H1 (cell line): ENCODE data around the gene SPATA16. TPM values are rescaled to one million over a fixed set of nuclear protein-coding genes. Genes with fewer than 3 reads are reported as not detected.

Experiments
- CEBPB ChIP-seq: IDR thresholded peaks from 2 replicates; pipeline ENCODE4 v1.6.1; 2012; ENCODE audit warnings: low read depth, low read length
- CHD1 ChIP-seq: IDR thresholded peaks from 2 replicates; pipeline ENCODE4 v1.6.1; 2012; ENCODE audit warnings: low read depth, low read length, improper control_type of control experiment
- EZH2 ChIP-seq: fragments of 200-600 bp; sonication (generic); IDR thresholded peaks from 2 replicates; pipeline ENCODE4 v1.7.1; 2012; ENCODE audit warnings: low read depth, mild to moderate bottlenecking, moderate library complexity, low read length, inconsistent platforms; ENCODE audit not compliant: severe bottlenecking
- GABPA ChIP-seq: IDR thresholded peaks from 2 replicates; pipeline ENCODE4 v1.6.1; 2011; ENCODE audit warnings: mild to moderate bottlenecking, low read length, moderate library complexity, borderline replicate concordance; ENCODE audit not compliant: insufficient read depth
- NRF1 ChIP-seq: IDR thresholded peaks from 2 replicates; pipeline ENCODE4 v1.6.1; 2011; ENCODE audit warnings: mild to moderate bottlenecking, low read depth, low read length, improper control_type of control experiment
- POLR2AphosphoS5 ChIP-seq: IDR thresholded peaks from 2 replicates; pipeline ENCODE4 v1.6.1; 2011; ENCODE audit warnings: low read depth, low read length
- RNF2 ChIP-seq: fragments of 200-900, 300-1000 bp; sonication (generic); IDR thresholded peaks from 2 replicates; pipeline ENCODE4 v1.7.1; 2016; ENCODE audit warnings: borderline replicate concordance, low read depth, mild to moderate bottlenecking, antibody characterized with exemption, low read length; ENCODE audit not compliant: poor library complexity, severe bottlenecking; ENCODE audit errors: missing control alignments
- SIX5 ChIP-seq: IDR thresholded peaks from 2 replicates; pipeline ENCODE4 v1.6.1; 2011; ENCODE audit warnings: mild to moderate bottlenecking, low read depth, low read length
- SP4 ChIP-seq: IDR thresholded peaks from 2 replicates; pipeline ENCODE4 v1.6.1; 2012; ENCODE audit warnings: low read length, inconsistent platforms
- SRF ChIP-seq: IDR thresholded peaks from 2 replicates; pipeline ENCODE4 v1.6.1; 2011; ENCODE audit warnings: mild to moderate bottlenecking, low read depth, low read length, moderate library complexity
- polyA plus RNA-seq, 7 experiments: library from polyadenylated mRNA; depleted of rRNA in 3 of 7; stranded (reverse) in 5 of 7; unstranded in 2 of 7; fragments of >200 nt in 5 of 7; fragments of 200-250 nt in 2 of 7; gene quantifications; 1 replicate in 5 of 7; 2 replicates in 1 of 7; 4 replicates in 1 of 7; pipeline versions ENCODE4 v1.2.1 to v1.2.3, GENCODE V29; 2011 to 2013; ENCODE audit warnings: missing spikeins in 2 of 7, mixed read lengths in 2 of 7
- total RNA-seq: library from RNA; stranded (reverse); fragmentation: NEBNext Ultra II Directional; extraction: Animal tissue kit (Norgen Biotek cat#: 25700); gene quantifications from 2 replicates; pipeline ENCODE4 v1.2.1, GENCODE V29; 2021

The SPATA16 gene
- total and polyA plus RNA-seq, 2 of the 8 experiments (the other 6 are each of a cell fraction or from before 2014, with no cell fraction given) = 0.05 to 2.7 TPM

- TF ChIP-seq RNF2 (no peak), SRF (no peak), CHD1 (no peak), POLR2AphosphoS5 (no peak), EZH2 (no peak), SIX5 (no peak), GABPA (no peak), SP4 (no peak), CEBPB (no peak), NRF1 (no peak)
Measured at GRCh38 chr3:172892158-172892557, 248.9 kb downstream of the SPATA16 start (continued).
